H1 (cell line): Measurements from ENCODE around the gene RNF225. TPM values are rescaled to one million over a fixed set of nuclear protein-coding genes. Genes with fewer than 3 reads are reported as not detected.
A peak's percentile ranks its signal among the peaks of the same experiment; 100 is the strongest.

Experiments used
- BCL11A ChIP-seq, 2 experiments: IDR thresholded peaks; one replicate each; pipeline ENCODE4 v1.6.1; 2011; ENCODE audit warnings: low read depth in 2 of 2, low read length in 2 of 2, mild to moderate bottlenecking in 2 of 2
- CBX5 ChIP-seq: fragments of 300-800, 300-1000 bp; sonication (generic); IDR thresholded peaks from 2 replicates; pipeline ENCODE4 v1.7.1; 2016; ENCODE audit warnings: antibody characterized with exemption, low read length, low read depth
- CHD1 ChIP-seq: IDR thresholded peaks from 2 replicates; pipeline ENCODE4 v1.6.1; 2012; ENCODE audit warnings: low read depth, low read length, improper control_type of control experiment
- CHD2 ChIP-seq: IDR thresholded peaks from 2 replicates; pipeline ENCODE4 v1.6.1; 2012; ENCODE audit warnings: low read length, improper control_type of control experiment
- EGR1 ChIP-seq: IDR thresholded peaks from 2 replicates; pipeline ENCODE4 v1.6.1; 2011; ENCODE audit warnings: low read depth, low read length, borderline replicate concordance
- FOSL1 ChIP-seq: IDR thresholded peaks from 2 replicates; pipeline ENCODE4 v1.6.1; 2011; ENCODE audit warnings: mild to moderate bottlenecking, low read depth, low read length, moderate library complexity; ENCODE audit not compliant: insufficient read depth
- HDAC2 ChIP-seq, 2 experiments: fragments of 300-600 bp in 1 of 2; sonication (generic) in 1 of 2; IDR thresholded peaks; 2 replicates each; pipeline ENCODE4 v1.6.1; 2011 to 2012; ENCODE audit warnings: low read depth in 2 of 2, low read length in 2 of 2, mild to moderate bottlenecking in 2 of 2, moderate library complexity in 2 of 2, borderline replicate concordance in 1 of 2, inconsistent platforms in 1 of 2
- NRF1 ChIP-seq: IDR thresholded peaks from 2 replicates; pipeline ENCODE4 v1.6.1; 2011; ENCODE audit warnings: mild to moderate bottlenecking, low read depth, low read length, improper control_type of control experiment
- POLR2A ChIP-seq, 2 experiments: IDR thresholded peaks; 1 replicate in 1 of 2; 2 replicates in 1 of 2; pipeline ENCODE4 v1.6.1; 2011; ENCODE audit warnings: low read depth in 2 of 2, low read length in 2 of 2, mild to moderate bottlenecking in 2 of 2; ENCODE audit errors: control extremely low read depth in 1 of 2
- POLR2AphosphoS5 ChIP-seq: IDR thresholded peaks from 2 replicates; pipeline ENCODE4 v1.6.1; 2011; ENCODE audit warnings: low read depth, low read length
- RAD21 ChIP-seq, 2 experiments: IDR thresholded peaks in 1 of 2; conservative IDR thresholded peaks in 1 of 2; 2 replicates each; pipeline ENCODE4 v1.6.1; 2011; ENCODE audit warnings: low read depth in 2 of 2, low read length in 2 of 2, improper control_type of control experiment in 1 of 2, inconsistent platforms in 1 of 2, mild to moderate bottlenecking in 1 of 2, moderate library complexity in 1 of 2
- RXRA ChIP-seq: IDR thresholded peaks from 2 replicates; pipeline ENCODE4 v1.6.1; 2011; ENCODE audit warnings: low read depth, mild to moderate bottlenecking, low read length, moderate library complexity; ENCODE audit not compliant: insufficient read depth
- SIN3A ChIP-seq, 2 experiments: IDR thresholded peaks in 1 of 2; conservative IDR thresholded peaks in 1 of 2; 2 replicates each; pipeline ENCODE4 v1.6.1; 2011 to 2012; ENCODE audit warnings: low read length in 2 of 2, improper control_type of control experiment in 1 of 2, low read depth in 1 of 2, mild to moderate bottlenecking in 1 of 2
- SIX5 ChIP-seq: IDR thresholded peaks from 2 replicates; pipeline ENCODE4 v1.6.1; 2011; ENCODE audit warnings: mild to moderate bottlenecking, low read depth, low read length
- SP1 ChIP-seq: IDR thresholded peaks from 2 replicates; pipeline ENCODE4 v1.6.1; 2011; ENCODE audit warnings: low read depth, low read length
- SP2 ChIP-seq: IDR thresholded peaks from 2 replicates; pipeline ENCODE4 v1.6.1; 2012; ENCODE audit warnings: mild to moderate bottlenecking, low read length, inconsistent platforms
- SUZ12 ChIP-seq: fragments of 200-600 bp; sonication (generic); IDR thresholded peaks from 2 replicates; pipeline ENCODE4 v1.6.1; 2012; ENCODE audit warnings: mild to moderate bottlenecking, inconsistent platforms, low read length, moderate library complexity, mixed read lengths
- TEAD4 ChIP-seq: IDR thresholded peaks from 2 replicates; pipeline ENCODE4 v1.6.1; 2012; ENCODE audit warnings: low read depth, low read length, inconsistent platforms, mixed read lengths
- polyA plus RNA-seq, 7 experiments: library from polyadenylated mRNA; depleted of rRNA in 3 of 7; stranded (reverse) in 5 of 7; unstranded in 2 of 7; fragments of >200 nt in 5 of 7; fragments of 200-250 nt in 2 of 7; gene quantifications; 1 replicate in 5 of 7; 2 replicates in 1 of 7; 4 replicates in 1 of 7; pipeline versions ENCODE4 v1.2.1 to v1.2.3, GENCODE V29; 2011 to 2013; ENCODE audit warnings: missing spikeins in 2 of 7, mixed read lengths in 2 of 7
- total RNA-seq: library from RNA; stranded (reverse); fragmentation: NEBNext Ultra II Directional; extraction: Animal tissue kit (Norgen Biotek cat#: 25700); gene quantifications from 2 replicates; pipeline ENCODE4 v1.2.1, GENCODE V29; 2021
- TF ChIP-seq, protein P1 (sequence below): IDR thresholded peaks from 2 replicates; pipeline ENCODE4 v1.6.1; 2011; ENCODE audit warnings: low read depth, mild to moderate bottlenecking, low read length; ENCODE audit not compliant: insufficient read depth
- TF ChIP-seq, protein P2 (sequence below), 3 experiments: IDR thresholded peaks; 1 replicate in 2 of 3; 2 replicates in 1 of 3; pipeline versions ENCODE4 v1.5.1 to v1.6.1; 2011; ENCODE audit warnings: low read length in 3 of 3, mild to moderate bottlenecking in 3 of 3, inconsistent platforms in 2 of 3, low read depth in 1 of 3, moderate library complexity in 1 of 3; ENCODE audit not compliant: insufficient read depth in 1 of 3; ENCODE audit errors: control extremely low read depth in 1 of 3

RNF225 gene
- total and polyA plus RNA-seq, 2 of the 8 experiments (the other 6 are each of a cell fraction or from before 2014, with no cell fraction given) = 0.17 to 1.0 TPM

DNA sequence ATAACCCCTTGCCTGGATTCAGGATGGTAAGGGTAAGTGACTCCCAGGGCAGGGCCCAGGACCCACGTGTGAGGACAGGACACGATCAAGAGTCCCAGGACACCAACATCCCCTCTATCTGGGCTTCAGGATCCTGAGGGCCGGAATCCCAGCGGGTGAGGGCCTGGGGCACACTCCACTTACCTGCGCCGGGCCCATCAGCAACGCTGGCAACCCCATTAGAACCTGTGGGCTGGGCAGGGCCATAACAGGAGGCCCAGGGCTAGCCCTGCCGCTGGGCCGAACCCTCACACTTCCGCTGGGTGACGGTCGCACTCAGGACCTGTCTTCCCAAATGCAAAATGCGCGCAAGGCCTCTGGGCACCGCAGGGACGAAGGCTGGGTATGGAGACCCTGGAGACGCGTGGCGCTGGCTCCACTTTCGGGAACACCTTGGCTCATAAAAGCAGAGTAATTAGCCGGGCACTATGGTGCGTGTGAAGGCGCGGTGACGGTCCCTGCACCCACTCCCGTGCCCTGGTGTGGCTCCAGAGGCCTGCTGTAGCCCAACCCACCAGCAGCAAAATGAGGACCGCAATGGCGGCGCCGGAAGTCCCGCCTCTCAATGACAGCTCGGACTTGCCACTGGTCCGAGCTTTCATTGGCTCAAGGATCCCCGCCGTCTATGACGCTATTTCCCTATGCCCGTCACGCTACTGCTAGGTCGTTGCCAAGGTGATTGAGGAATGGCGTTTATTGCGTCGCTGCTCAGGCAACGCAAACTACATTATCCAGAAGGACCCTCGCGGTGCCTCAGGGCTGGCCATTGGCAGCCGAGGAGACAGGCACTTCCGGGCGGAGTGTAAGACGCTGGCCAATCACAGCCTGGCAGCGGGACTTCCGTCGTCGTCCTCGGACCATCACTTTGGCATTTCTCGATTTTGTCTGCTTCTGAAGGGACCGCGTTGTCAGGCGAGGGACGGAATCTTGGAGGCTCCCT lies 44.4 kb downstream of the RNF225 start, which contains the start of gene ZNF132 (continued):
- TF ChIP-seq, protein P1, sequence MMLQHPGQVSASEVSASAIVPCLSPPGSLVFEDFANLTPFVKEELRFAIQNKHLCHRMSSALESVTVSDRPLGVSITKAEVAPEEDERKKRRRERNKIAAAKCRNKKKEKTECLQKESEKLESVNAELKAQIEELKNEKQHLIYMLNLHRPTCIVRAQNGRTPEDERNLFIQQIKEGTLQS = no peak
- no peak for TF ChIP-seq EGR1
- no peak for TF ChIP-seq NRF1
- TF ChIP-seq, protein P2, sequence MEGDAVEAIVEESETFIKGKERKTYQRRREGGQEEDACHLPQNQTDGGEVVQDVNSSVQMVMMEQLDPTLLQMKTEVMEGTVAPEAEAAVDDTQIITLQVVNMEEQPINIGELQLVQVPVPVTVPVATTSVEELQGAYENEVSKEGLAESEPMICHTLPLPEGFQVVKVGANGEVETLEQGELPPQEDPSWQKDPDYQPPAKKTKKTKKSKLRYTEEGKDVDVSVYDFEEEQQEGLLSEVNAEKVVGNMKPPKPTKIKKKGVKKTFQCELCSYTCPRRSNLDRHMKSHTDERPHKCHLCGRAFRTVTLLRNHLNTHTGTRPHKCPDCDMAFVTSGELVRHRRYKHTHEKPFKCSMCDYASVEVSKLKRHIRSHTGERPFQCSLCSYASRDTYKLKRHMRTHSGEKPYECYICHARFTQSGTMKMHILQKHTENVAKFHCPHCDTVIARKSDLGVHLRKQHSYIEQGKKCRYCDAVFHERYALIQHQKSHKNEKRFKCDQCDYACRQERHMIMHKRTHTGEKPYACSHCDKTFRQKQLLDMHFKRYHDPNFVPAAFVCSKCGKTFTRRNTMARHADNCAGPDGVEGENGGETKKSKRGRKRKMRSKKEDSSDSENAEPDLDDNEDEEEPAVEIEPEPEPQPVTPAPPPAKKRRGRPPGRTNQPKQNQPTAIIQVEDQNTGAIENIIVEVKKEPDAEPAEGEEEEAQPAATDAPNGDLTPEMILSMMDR (IDR thresholded peaks at IDR 0.05; ENCODE audit: control extremely low read depth in 1 of 3, insufficient read depth in 1 of 3, low read depth in 1 of 3, low read length in 3 of 3) = no peak
- TF ChIP-seq RXRA = no peak
- TF ChIP-seq FOSL1 = no peak
- peak in 1 of 2 experiments; percentile 85; a peak in 1 of 4 replicates for TF ChIP-seq SIN3A (conservative IDR thresholded peaks at IDR 0.05 in 1 of 2, IDR thresholded peaks at IDR 0.05 in 1 of 2; ENCODE audit: low read depth in 1 of 2, low read length in 2 of 2)
- TF ChIP-seq SP1 = peak; percentile 65; the same call in 1 of the 2 replicates
- TF ChIP-seq RAD21 (IDR thresholded peaks at IDR 0.05 in 1 of 2, conservative IDR thresholded peaks at IDR 0.05 in 1 of 2; ENCODE audit: low read depth in 2 of 2, low read length in 2 of 2) = no peak
- TF ChIP-seq POLR2A (IDR thresholded peaks at IDR 0.05; ENCODE audit: control extremely low read depth in 1 of 2, low read depth in 2 of 2, low read length in 2 of 2) = peak in 1 of 2 experiments; percentile 60; a peak in 2 of 3 replicates
- peak; percentile 43; the same call in 1 of the 2 replicates for TF ChIP-seq SP2
- peak; percentile 50; the same call in 1 of the 2 replicates for TF ChIP-seq TEAD4
- no peak for TF ChIP-seq HDAC2 (IDR thresholded peaks at IDR 0.05; ENCODE audit: borderline replicate concordance in 1 of 2, low read depth in 2 of 2, low read length in 2 of 2)
- TF ChIP-seq SIX5 = peak; percentile 72
- TF ChIP-seq CHD2 = no peak
- no peak for TF ChIP-seq SUZ12
- TF ChIP-seq POLR2AphosphoS5 = 0 out of 2 replicates have a peak, but pooled peaks have one; percentile 11
- no peak for TF ChIP-seq CHD1
- TF ChIP-seq BCL11A (IDR thresholded peaks at IDR 0.05; ENCODE audit: low read depth in 2 of 2, low read length in 2 of 2) = no peak
- TF ChIP-seq CBX5 = no peak
